Measurements from ENCODE around the gene E4F1. TPM values are rescaled to one million over a fixed set of nuclear protein-coding genes. Genes with fewer than 3 reads are reported as not detected.

Gene E4F1
- total and polyA plus RNA-seq, 2 of the 13 experiments (the other 11 are each of a cell fraction or from before 2014, with no cell fraction given) = 13.8 to 19.5 TPM

DNA sequence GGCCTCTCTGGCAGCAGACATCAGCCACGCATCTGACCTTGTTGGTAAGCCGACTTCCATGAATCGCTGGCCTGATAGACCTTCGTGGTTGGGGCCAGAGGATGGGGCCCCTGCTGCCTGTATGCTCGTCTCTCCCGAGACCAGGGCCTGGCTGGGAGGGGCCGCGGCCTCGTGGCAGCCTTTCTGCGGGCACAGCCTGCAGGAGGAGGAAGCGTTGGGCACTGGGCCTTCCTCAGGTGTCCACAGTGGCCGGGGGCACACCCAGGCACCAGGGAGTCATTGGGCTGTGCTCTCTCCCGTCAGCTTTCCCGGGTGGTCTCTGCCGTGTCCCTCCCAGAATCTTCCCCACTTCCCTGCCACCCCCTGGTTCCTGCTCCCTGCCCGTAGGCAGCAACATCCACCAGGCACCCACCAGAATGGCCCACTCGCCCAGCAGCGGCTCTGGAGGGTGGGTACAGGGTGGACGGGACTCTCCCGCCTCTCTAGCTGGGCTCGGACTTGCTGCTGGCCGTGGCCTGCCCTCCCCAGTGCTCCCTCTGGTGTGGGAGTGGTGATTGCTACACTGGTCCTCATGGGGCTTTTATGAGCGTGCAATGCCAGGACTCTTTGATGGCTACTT, 6.3 kb downstream of the E4F1 start:
- Histone ChIP-seq H4K20me1 (ENCODE audit: insufficient read depth, low read length) (peaks cover 11% of the 10 kb centered on the region), H3K4me1 (ENCODE audit: insufficient read depth, low read length) (peaks cover 24% of the 10 kb centered on the region), H3K9ac (ENCODE audit: insufficient read depth, low read depth, low read length) (no peak overlapping the region), H3K27ac (ENCODE audit: extremely low read length, insufficient read depth, low read length) (no peak overlapping the region), H3K36me3 (replicated peaks in 1 of 2; ENCODE audit: control insufficient read depth in 1 of 2, insufficient read depth in 2 of 2, low read length in 2 of 2) (peaks cover 23 to 43% of the 10 kb centered on the region in 2 experiments; a peak in 4 of 5 replicates), H2AFZ (ENCODE audit: low read length) (no peak overlapping the region), H3K4me2 (ENCODE audit: low read depth, low read length) (no peak overlapping the region), H3K9me3 (ENCODE audit: low read length) (no peaks in the 10 kb centered on the region), H3K79me2 (ENCODE audit: insufficient read depth, low read length) (peaks cover 7% of the 10 kb centered on the region), H3K4me3 (replicated peaks in 1 of 3; ENCODE audit: insufficient read depth in 1 of 3, low read depth in 2 of 3, low read length in 3 of 3) (no peak overlapping the region), H3K27me3 (ENCODE audit: control insufficient read depth in 1 of 2, insufficient read depth in 2 of 2, low read length in 2 of 2) (no peaks in the 10 kb centered on the region)
- peak; percentile 17; the same call in 1 of the 2 replicates for TF ChIP-seq RBFOX2 (IDR thresholded peaks at IDR 0.05; ENCODE audit: low read depth, low read length)
- TF ChIP-seq AGO2 (optimal IDR thresholded peaks at IDR 0.05; ENCODE audit: low read depth, low read length) = no peak
- no peak for TF ChIP-seq ZIK1 (CRISPR knock-in tag; IDR thresholded peaks at IDR 0.05; ENCODE audit: borderline replicate concordance, low read depth)
- no peak for TF ChIP-seq GTF3A (CRISPR knock-in tag; conservative IDR thresholded peaks at IDR 0.05)
- no peak for TF ChIP-seq SOX6 (IDR thresholded peaks at IDR 0.05)
- no peak for TF ChIP-seq SOX6 (CRISPR knock-in tag; IDR thresholded peaks at IDR 0.05)
- TF ChIP-seq WIZ (CRISPR knock-in tag; IDR thresholded peaks at IDR 0.05) = no peak
- no peak for TF ChIP-seq ZSCAN9 (CRISPR knock-in tag; IDR thresholded peaks at IDR 0.05; ENCODE audit: borderline replicate concordance)
- no peak for DNase-seq (ENCODE audit: low spot score)
- ATAC-seq = no peak
- 97% methylated on average over 15 of the region's 23 CpGs for WGBS (ENCODE audit: low lambda C conversion rate)
- CTCF ChIA-PET (ENCODE audit: low intra/inter-chr PET ratio, low total read pairs) = no interaction called here
- intact Hi-C loops (cut with micrococcal nuclease; ENCODE audit: unreplicated experiment) (no loop called here), in situ Hi-C loops (cut with HindIII; ENCODE audit: extremely low pct_ligation_motif_present, low pct_unique_long_range_greater_than_20kb) (no loop called here)
- no TSS peak for BruUV-seq (replicated peaks)
- FAIRE-seq = no peak
- POLR2A ChIA-PET = no interaction called here

DNA sequence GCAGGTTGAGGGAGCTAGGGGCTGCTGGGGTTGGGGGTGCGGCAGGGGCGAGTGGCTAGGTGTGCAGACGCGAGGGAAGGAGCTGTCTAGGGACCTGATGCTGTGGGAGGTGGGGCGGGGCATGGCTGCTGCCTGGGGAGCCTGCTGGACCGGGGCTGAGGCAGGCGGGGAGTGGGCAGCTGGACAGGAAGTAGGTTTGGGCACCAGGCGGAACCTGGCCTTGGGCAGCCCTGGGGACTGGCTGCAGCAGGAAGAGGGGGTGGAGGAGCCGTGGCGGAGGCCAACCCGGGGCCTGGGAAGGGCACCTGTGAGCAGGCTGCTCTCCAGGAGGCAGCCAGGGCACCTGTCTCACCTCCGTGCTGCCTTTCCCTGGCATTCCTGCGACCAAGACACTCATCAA, 7.0 kb downstream of the E4F1 start:
- TF ChIP-seq AGO2 (optimal IDR thresholded peaks at IDR 0.05; ENCODE audit: low read depth, low read length) (peak; percentile 28), SP140L (CRISPR knock-in tag; IDR thresholded peaks at IDR 0.05; ENCODE audit: borderline replicate concordance) (no peak)
- Histone ChIP-seq H3K27me3 (ENCODE audit: control insufficient read depth in 1 of 2, insufficient read depth in 2 of 2, low read length in 2 of 2) (no peaks in the 10 kb centered on the region), H3K9me3 (ENCODE audit: low read length) (no peaks in the 10 kb centered on the region), H3K27ac (ENCODE audit: extremely low read length, insufficient read depth, low read length) (no peak overlapping the region), H3K36me3 (replicated peaks in 1 of 2; ENCODE audit: control insufficient read depth in 1 of 2, insufficient read depth in 2 of 2, low read length in 2 of 2) (peaks cover 23 to 43% of the 10 kb centered on the region in 2 experiments; a peak in 4 of 5 replicates), H3K4me2 (ENCODE audit: low read depth, low read length) (no peak overlapping the region), H3K9ac (ENCODE audit: insufficient read depth, low read depth, low read length) (no peak overlapping the region), H4K20me1 (ENCODE audit: insufficient read depth, low read length) (peaks cover 11% of the 10 kb centered on the region), H3K4me1 (ENCODE audit: insufficient read depth, low read length) (peaks cover 17% of the 10 kb centered on the region), H2AFZ (ENCODE audit: low read length) (no peak overlapping the region), H3K79me2 (ENCODE audit: insufficient read depth, low read length) (peaks cover 3% of the 10 kb centered on the region), H3K4me3 (replicated peaks in 1 of 3; ENCODE audit: insufficient read depth in 1 of 3, low read depth in 2 of 3, low read length in 3 of 3) (no peak overlapping the region)
- CTCF ChIA-PET (ENCODE audit: low intra/inter-chr PET ratio, low total read pairs) = no interaction called here
- intact Hi-C loops (cut with micrococcal nuclease; ENCODE audit: unreplicated experiment) = no loop called here
- no TSS peak for BruUV-seq (replicated peaks)
- ATAC-seq (no peak), FAIRE-seq (no peak), DNase-seq (ENCODE audit: low spot score) (no peak)
- WGBS (ENCODE audit: low lambda C conversion rate) = 100% methylated on average over 5 of the region's 13 CpGs
- POLR2A ChIA-PET = interaction anchor here (1.3 kb wide), 1 partner anchor 21 kb away, joined by 5 read pairs; the partner anchor contains the start of gene ECI1
- in situ Hi-C loops (cut with HindIII; ENCODE audit: extremely low pct_ligation_motif_present, low pct_unique_long_range_greater_than_20kb) = no loop called here
